Cardiac muscle cell (in vitro differentiated cells and primary cell): ENCODE data around the gene CAPN15. TPM values are rescaled to one million over a fixed set of nuclear protein-coding genes. Genes with fewer than 3 reads are reported as not detected.

ENCODE experiments used
- DNase-seq, 2 donors: peaks; one replicate each; pipeline versions ENCODE4 v3.0.0 to v3.0.0-alpha.2; 2010 to 2017; ENCODE audit warnings: low read depth in 1 of 2, low spot score in 1 of 2
- H3K27ac ChIP-seq: fragments of 200-600 bp; sonication (generic); 2 replicates; pipeline ENCODE4 v1.5.1; 2016
- H3K27me3 ChIP-seq: fragments of 200-600 bp; sonication (generic); 2 replicates; pipeline ENCODE4 v1.6.0; 2016; ENCODE audit warnings: control low read depth
- H3K36me3 ChIP-seq: fragments of 200-600 bp; sonication (generic); 2 replicates; pipeline ENCODE4 v1.5.1; 2016; ENCODE audit warnings: control low read depth
- H3K4me1 ChIP-seq: fragments of 200-600 bp; sonication (generic); 2 replicates; pipeline ENCODE4 v1.8.1; 2017; ENCODE audit warnings: low read depth, mild to moderate bottlenecking, mixed run types
- H3K4me3 ChIP-seq: fragments of 200-600 bp; sonication (generic); 2 replicates; pipeline ENCODE4 v1.5.1; 2016; ENCODE audit warnings: mild to moderate bottlenecking
- H3K9me3 ChIP-seq: fragments of 200-600 bp; sonication (generic); 2 replicates; pipeline ENCODE4 v1.5.1; 2017; ENCODE audit warnings: low read depth, mild to moderate bottlenecking, control low read depth
- CTCF ChIP-seq: IDR thresholded peaks from 2 replicates; pipeline ENCODE4 v1.5.1; 2012; ENCODE audit warnings: low read depth, mild to moderate bottlenecking, low read length
- polyA plus RNA-seq: library from polyadenylated mRNA; unstranded; fragments of >200 nt; fragmentation: Nextera tagmentation; extraction: Ambion mirVana; gene quantifications from 2 replicates; pipeline ENCODE4 v1.2.1, GENCODE V29; 2016
- total RNA-seq: library from RNA; depleted of rRNA; stranded (reverse); fragments of >200 nt; gene quantifications from 2 replicates; pipeline ENCODE4 v1.2.3, GENCODE V29; 2016

CAPN15 gene
- total and polyA plus RNA-seq, 2 experiments from 2014 or later = 38.1 to 63.3 TPM

- no peaks in the 10 kb centered on the region for H3K27me3 ChIP-seq
- no peaks in the 10 kb centered on the region for H3K9me3 ChIP-seq
- no peak overlapping the region for H3K4me3 ChIP-seq
- peak overlapping the region; percentile 71 for H3K27ac ChIP-seq
- TF ChIP-seq CTCF = no peak
- peaks cover 24% of the 10 kb centered on the region for H3K4me1 ChIP-seq
- DNase-seq = no peak
- peaks cover 2% of the 10 kb centered on the region for H3K36me3 ChIP-seq
Observed at GRCh38 chr16:496097-496886, 31.2 kb upstream of the CAPN15 start.

- no peak for TF ChIP-seq CTCF
Observed at GRCh38 chr16:497258-497657, 30.3 kb upstream of the CAPN15 start.

GRCh38 chr16:499924-500323 lies 27.6 kb upstream of the CAPN15 start:
- DNase-seq = no peak
- H3K36me3 ChIP-seq = no peaks in the 10 kb centered on the region
- H3K4me3 ChIP-seq = no peak overlapping the region
- H3K9me3 ChIP-seq = no peaks in the 10 kb centered on the region
- H3K27me3 ChIP-seq = no peaks in the 10 kb centered on the region
- peaks cover 24% of the 10 kb centered on the region for H3K4me1 ChIP-seq
- no peak for TF ChIP-seq CTCF
- H3K27ac ChIP-seq = peak overlapping the region; percentile 72

More at GRCh38 chr16:497258-497657, 30.3 kb upstream of the CAPN15 start:
- H3K36me3 ChIP-seq = no peaks in the 10 kb centered on the region
- H3K27me3 ChIP-seq = no peaks in the 10 kb centered on the region
- H3K9me3 ChIP-seq = no peaks in the 10 kb centered on the region
- DNase-seq = no peak
- H3K27ac ChIP-seq = peak overlapping the region; percentile 71
- peaks cover 24% of the 10 kb centered on the region for H3K4me1 ChIP-seq
- H3K4me3 ChIP-seq = no peak overlapping the region

- no peak for TF ChIP-seq CTCF
- Histone ChIP-seq H3K36me3 (no peaks in the 10 kb centered on the region), H3K27me3 (no peaks in the 10 kb centered on the region), H3K9me3 (no peaks in the 10 kb centered on the region), H3K4me3 (no peak overlapping the region), H3K4me1 (peaks cover 24% of the 10 kb centered on the region), H3K27ac (peak overlapping the region; percentile 18)
- peak in 1 of 2 donors; percentile 65 for DNase-seq
Observed at GRCh38 chr16:500709-501108, 26.8 kb upstream of the CAPN15 start.

- Histone ChIP-seq H3K27me3 (no peaks in the 10 kb centered on the region), H3K36me3 (no peaks in the 10 kb centered on the region), H3K4me3 (no peak overlapping the region), H3K27ac (peak overlapping the region; percentile 17), H3K9me3 (no peaks in the 10 kb centered on the region), H3K4me1 (peaks cover 15% of the 10 kb centered on the region)
- DNase-seq = no peak
- TF ChIP-seq CTCF = no peak
Observed at GRCh38 chr16:502179-502943, 25.2 kb upstream of the CAPN15 start.
